ENCODE measurements around the gene ASTN2.

ASTN2 gene

DNA sequence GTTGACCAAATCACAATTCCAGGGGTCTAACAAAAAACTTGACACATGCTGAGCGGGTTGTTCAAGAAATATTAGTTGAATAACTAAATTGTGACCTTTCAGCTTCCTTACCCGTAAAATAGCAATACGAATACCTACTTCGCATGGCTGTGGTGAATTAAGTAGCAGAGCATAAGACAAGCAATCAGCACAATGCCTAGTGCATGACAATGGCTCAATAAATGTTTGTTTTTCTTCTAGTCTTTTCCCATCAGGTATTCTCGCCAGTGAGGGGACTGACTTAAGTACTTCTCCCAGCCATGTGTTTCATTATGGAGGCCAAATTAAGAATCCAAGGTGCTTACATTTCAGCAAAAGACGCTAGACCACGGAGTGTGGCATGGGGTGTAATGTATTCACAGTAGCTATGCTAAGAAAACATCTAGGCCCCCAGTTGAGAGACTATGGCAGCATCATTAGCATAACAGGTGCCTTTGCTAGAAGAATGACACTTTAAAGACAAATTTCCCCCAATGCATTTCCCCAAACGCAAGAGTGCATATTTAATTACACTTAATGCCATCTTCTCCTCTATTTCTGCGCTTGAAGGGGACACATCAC is 145.9 kb downstream of the ASTN2 start:
- DNase-seq (no peak), ATAC-seq (replicated peaks) (no peak)
- Mint-ChIP-seq H3K4me3 (no peak overlapping the region), H3K9me3 (peaks cover 0 to 8% of the 10 kb centered on the region in 2 donors), H3K36me3 (ENCODE audit: insufficient read depth) (no peaks in the 10 kb centered on the region), H3K4me1 (ENCODE audit: low read depth in 2 of 2) (no peaks in the 10 kb centered on the region), H3K27ac (no peak overlapping the region), H3K27me3 (no peaks in the 10 kb centered on the region)

DNA sequence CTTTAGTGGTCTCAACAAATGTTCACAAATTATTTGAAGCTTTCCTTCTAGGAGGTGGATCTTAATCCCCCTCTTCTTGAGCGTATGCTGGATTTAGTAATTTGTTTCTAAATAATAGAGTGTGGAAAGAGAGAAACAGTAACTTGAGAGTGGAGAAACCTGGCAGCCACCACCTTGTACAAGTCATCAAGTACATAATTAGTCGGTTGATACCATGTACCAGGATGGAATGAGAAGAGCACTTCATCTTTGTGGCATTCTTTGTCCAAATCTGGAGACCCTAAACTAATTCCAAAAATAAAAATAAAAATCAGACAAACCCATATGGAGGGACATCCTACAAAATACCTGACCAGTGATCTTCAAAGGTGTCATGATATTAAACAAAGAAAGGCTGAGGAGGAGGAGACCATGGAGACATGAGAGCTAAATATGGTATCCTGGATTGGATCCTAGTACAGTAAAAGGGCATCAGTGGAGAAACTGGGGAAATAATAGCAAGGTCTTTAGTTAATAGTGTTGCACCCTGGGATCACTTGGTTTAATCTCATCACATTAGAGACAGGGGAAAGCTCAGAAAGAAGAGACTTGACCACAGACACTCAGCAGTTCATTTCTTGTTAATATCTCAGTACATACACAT is 147.9 kb downstream of the ASTN2 start:
- Mint-ChIP-seq H3K4me1 (ENCODE audit: low read depth in 2 of 2) (no peaks in the 10 kb centered on the region), H3K27me3 (no peaks in the 10 kb centered on the region), H3K9me3 (peaks cover 3 to 5% of the 10 kb centered on the region in 2 donors), H3K27ac (no peak overlapping the region), H3K4me3 (no peak overlapping the region), H3K36me3 (ENCODE audit: insufficient read depth) (no peaks in the 10 kb centered on the region)
- ATAC-seq (replicated peaks) (no peak), DNase-seq (no peak)

DNA sequence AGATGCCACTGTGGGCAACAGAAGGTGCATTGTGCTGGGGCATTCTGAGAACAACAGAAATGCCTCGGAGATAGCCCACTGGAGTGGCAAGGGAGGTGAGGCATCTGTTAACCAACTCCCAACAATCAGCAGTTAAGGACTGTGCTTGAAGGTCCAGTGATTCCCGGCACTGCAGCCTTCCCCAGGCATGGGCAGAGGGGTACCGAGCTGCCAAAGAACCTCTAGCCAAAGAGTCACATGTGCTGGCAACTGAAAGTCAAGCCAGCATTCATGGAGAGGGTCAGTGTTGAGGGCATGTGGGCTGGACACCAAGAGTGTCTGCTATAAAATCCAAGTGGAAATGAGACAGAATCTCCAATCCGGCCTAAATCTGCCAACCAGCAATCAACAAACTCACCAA is 149.6 kb downstream of the ASTN2 start:
- ATAC-seq (replicated peaks) (no peak), DNase-seq (no peak)
- no peaks in the 10 kb centered on the region for H3K36me3 Mint-ChIP-seq (ENCODE audit: insufficient read depth)
- H3K27me3 Mint-ChIP-seq: no peaks in the 10 kb centered on the region
- H3K27ac Mint-ChIP-seq: no peak overlapping the region
- H3K9me3 Mint-ChIP-seq: peaks cover 4 to 5% of the 10 kb centered on the region in 2 donors
- no peak overlapping the region for H3K4me3 Mint-ChIP-seq
- no peaks in the 10 kb centered on the region for H3K4me1 Mint-ChIP-seq (ENCODE audit: low read depth in 2 of 2)

DNA sequence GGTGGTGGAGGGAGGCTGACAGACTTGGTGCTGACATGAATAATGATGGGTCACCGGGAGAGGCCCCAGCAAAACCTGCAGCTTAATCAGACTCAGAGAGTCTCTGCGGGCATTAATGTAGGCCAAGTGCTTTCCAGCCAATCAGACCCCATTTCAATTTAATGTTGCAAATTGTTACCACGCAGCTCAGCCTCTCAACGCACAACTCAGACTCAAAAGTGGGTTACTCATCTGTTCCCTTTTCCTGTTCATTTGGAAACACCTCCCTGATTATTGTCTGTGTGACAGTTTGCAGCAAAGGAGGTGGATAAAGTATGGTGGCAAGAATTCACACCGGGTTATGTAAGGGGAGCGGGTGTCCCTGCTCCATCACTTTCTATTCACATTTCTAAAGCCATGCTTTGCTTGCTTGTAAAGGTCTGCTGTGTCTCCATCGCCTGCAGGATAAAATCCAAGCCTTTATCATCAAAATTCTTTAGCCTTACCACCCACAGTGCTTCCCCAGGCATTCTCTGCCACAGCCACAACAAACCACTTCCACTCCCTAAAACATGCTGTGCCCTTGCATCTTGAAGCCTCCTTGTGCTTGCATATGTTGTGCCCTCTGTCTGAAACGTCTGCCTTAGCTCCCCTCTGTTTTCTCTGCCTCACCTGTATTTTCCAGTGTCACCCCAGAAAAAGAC is 156.5 kb downstream of the ASTN2 start:
- ATAC-seq (replicated peaks) (no peak), DNase-seq (no peak)
- H3K27ac Mint-ChIP-seq: no peak overlapping the region
- H3K27me3 Mint-ChIP-seq: no peaks in the 10 kb centered on the region
- H3K4me1 Mint-ChIP-seq (ENCODE audit: low read depth in 2 of 2): no peaks in the 10 kb centered on the region
- H3K9me3 Mint-ChIP-seq: peaks cover 3 to 16% of the 10 kb centered on the region in 2 donors
- no peak overlapping the region for H3K4me3 Mint-ChIP-seq
- H3K36me3 Mint-ChIP-seq (ENCODE audit: insufficient read depth): no peaks in the 10 kb centered on the region

DNA sequence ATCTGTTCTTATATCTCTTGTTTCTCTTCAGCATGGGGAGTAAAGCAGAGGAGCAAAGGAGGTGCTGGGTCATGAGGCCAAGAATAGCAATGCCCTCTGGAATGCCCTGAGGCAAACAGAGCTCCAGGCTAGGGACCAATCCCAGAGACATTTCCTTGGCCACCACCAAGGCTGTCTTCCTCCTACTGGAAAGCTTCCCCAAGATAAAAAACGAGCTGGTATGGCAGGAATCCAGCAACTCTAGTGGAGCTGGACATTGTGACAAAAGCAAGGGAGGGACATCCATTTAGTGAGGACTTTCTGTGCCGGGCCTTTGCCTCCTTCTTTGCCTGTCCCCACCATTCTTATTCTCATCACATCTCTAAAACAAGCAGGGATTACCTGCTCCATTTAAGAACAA is 161.6 kb downstream of the ASTN2 start:
- H3K27me3 Mint-ChIP-seq: no peaks in the 10 kb centered on the region
- H3K9me3 Mint-ChIP-seq: peaks cover 4 to 27% of the 10 kb centered on the region in 2 donors
- no peaks in the 10 kb centered on the region for H3K4me1 Mint-ChIP-seq (ENCODE audit: low read depth in 2 of 2)
- ATAC-seq (replicated peaks): no peak
- H3K27ac Mint-ChIP-seq: no peak overlapping the region
- H3K4me3 Mint-ChIP-seq: no peak overlapping the region
- no peaks in the 10 kb centered on the region for H3K36me3 Mint-ChIP-seq (ENCODE audit: insufficient read depth)
- DNase-seq: no peak

DNA sequence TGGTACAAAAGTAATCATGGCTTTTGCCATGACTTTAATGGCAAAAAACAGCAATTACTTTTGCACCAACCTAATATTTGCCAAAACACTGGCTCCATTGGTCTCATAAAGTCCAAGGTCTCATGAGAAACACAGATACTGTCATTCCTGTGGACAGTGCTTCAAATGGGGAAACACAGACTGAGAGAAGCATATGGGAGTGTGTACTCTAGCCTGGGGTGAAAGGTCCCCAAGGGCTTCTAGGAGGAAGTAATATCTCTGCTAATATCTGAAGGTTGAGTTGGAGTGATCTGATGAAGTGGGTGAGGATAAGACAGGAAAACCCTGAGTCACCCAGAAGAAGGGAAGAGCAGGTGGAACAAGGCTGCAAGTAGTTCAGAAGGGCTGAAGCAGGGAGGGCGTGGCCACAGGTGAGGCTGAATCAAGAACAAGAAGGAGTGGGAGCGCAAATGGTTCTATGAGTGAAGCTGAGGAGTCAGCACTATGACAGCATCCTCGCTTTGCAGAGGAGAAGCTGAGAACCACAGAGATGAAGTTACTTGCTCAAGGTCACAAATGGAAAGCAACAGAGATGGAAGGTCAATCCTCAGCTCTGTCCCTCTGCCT is 164.1 kb downstream of the ASTN2 start:
- ATAC-seq (replicated peaks) (no peak), DNase-seq (no peak)
- no peaks in the 10 kb centered on the region for H3K27me3 Mint-ChIP-seq
- H3K4me3 Mint-ChIP-seq: no peak overlapping the region
- no peak overlapping the region for H3K27ac Mint-ChIP-seq
- H3K4me1 Mint-ChIP-seq (ENCODE audit: low read depth in 2 of 2): no peaks in the 10 kb centered on the region
- H3K36me3 Mint-ChIP-seq (ENCODE audit: insufficient read depth): no peaks in the 10 kb centered on the region
- H3K9me3 Mint-ChIP-seq: peaks cover 4 to 26% of the 10 kb centered on the region in 2 donors

DNA sequence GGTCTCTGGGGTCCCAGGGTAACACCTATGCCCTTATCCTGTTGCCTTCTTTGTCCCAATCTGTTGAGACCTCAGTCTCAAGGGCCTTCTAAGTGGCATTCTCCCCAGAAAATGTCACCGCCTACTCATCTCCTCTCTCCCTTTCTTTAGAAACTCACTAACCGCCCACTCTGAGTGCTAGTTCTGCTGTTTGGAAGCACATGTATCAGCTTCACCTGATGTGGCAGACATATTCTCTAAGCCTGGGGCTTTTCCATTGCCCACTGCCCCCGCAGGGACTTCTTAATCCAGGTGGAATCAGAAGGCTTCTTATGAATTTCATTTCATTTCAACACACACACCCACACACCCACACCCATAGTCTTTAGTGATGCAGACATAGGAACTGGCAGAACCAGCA is 165.1 kb downstream of the ASTN2 start:
- H3K9me3 Mint-ChIP-seq: peaks cover 4 to 20% of the 10 kb centered on the region in 2 donors
- H3K27ac Mint-ChIP-seq: no peak overlapping the region
- no peak overlapping the region for H3K4me3 Mint-ChIP-seq
- no peaks in the 10 kb centered on the region for H3K36me3 Mint-ChIP-seq (ENCODE audit: insufficient read depth)
- DNase-seq (no peak), ATAC-seq (replicated peaks) (no peak)
- H3K27me3 Mint-ChIP-seq: no peaks in the 10 kb centered on the region
- H3K4me1 Mint-ChIP-seq (ENCODE audit: low read depth in 2 of 2): no peaks in the 10 kb centered on the region

DNA sequence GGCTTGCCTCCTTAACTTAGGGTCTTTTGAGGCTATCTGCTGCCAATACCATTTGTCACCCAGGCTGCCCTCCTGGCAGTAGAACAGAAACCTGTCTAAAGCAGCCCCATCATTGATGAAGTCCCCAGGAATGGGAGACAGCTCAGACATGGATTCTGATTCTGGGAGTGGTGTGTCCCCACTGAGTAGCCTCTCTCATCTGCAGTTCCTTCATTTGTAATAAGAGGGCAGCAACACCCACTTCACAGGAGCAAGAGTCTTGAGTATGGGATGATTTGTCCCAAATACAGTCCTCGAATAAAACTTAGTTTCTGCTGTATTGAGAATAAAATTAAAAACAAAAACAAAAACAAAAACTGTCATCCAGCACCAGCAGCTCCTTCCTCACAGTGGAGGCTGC is 167.6 kb downstream of the ASTN2 start:
- peaks cover 6 to 20% of the 10 kb centered on the region in 2 donors for H3K9me3 Mint-ChIP-seq
- H3K27ac Mint-ChIP-seq: no peak overlapping the region
- no peaks in the 10 kb centered on the region for H3K4me1 Mint-ChIP-seq (ENCODE audit: low read depth in 2 of 2)

DNA sequence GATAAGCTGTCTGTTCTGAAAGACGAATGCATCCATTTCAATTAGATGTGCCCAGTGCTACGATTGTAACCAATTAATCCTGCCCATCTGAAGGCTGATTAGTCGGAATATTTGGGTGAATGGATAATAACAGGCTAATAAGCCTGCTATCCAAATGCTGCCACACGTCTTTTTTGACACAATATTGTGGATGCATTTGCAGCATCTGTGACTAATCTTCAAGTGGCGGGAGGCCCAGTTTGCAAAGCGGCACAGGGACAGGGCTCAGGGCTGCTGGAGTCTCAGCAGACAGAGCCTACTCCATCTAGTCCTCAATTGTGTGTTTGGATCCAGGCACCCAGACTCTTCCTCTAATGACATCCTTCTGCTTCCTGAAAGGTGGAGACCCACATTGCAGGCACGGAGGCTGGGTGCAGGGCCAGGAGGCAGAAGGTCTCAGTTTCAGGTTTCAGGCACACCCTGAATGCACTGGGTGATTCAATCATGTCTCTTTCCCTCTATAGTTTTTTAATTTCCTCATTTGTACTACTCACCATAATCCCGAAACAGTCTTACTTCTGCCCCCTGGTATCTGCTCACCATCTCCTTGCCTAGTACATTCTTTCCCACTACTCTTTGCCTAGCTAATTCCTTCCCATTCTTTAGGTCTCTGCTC is 169.6 kb downstream of the ASTN2 start:
- Mint-ChIP-seq H3K27ac (no peak overlapping the region), H3K9me3 (peaks cover 5 to 7% of the 10 kb centered on the region in 2 donors), H3K4me3 (no peak overlapping the region), H3K27me3 (no peaks in the 10 kb centered on the region), H3K36me3 (ENCODE audit: insufficient read depth) (no peaks in the 10 kb centered on the region), H3K4me1 (ENCODE audit: low read depth in 2 of 2) (no peaks in the 10 kb centered on the region)
- DNase-seq (no peak), ATAC-seq (replicated peaks) (no peak)

More for the DNA sequence above, 167.6 kb downstream of the ASTN2 start:
- H3K4me3 Mint-ChIP-seq: no peak overlapping the region
- DNase-seq (no peak), ATAC-seq (replicated peaks) (no peak)
- H3K36me3 Mint-ChIP-seq (ENCODE audit: insufficient read depth): no peaks in the 10 kb centered on the region
- H3K27me3 Mint-ChIP-seq: no peaks in the 10 kb centered on the region

DNA sequence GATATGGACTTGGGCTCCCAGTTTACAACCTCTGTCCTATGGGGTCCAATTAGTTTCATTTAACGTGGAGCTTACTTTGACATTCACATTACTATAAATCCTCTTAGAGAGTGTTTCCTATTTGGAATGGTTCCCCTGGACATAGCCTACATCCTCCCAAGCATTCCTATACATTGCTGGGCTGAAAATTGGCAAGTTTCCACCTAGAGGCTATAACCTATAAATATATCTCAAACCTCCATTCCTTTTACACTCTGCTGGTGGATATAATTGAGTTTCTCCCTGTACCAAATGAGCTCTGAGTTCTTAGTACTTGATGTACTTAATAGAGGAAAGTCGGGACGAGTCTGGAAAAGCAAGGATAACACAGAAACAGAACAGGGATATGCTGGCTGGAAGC is 172.8 kb downstream of the ASTN2 start:
- Mint-ChIP-seq H3K36me3 (ENCODE audit: insufficient read depth) (no peaks in the 10 kb centered on the region), H3K27me3 (no peaks in the 10 kb centered on the region), H3K4me3 (no peak overlapping the region), H3K9me3 (peaks cover 8% of the 10 kb centered on the region in 2 donors), H3K4me1 (ENCODE audit: low read depth in 2 of 2) (no peaks in the 10 kb centered on the region), H3K27ac (no peak overlapping the region)
- ATAC-seq (replicated peaks) (no peak), DNase-seq (no peak)

DNA sequence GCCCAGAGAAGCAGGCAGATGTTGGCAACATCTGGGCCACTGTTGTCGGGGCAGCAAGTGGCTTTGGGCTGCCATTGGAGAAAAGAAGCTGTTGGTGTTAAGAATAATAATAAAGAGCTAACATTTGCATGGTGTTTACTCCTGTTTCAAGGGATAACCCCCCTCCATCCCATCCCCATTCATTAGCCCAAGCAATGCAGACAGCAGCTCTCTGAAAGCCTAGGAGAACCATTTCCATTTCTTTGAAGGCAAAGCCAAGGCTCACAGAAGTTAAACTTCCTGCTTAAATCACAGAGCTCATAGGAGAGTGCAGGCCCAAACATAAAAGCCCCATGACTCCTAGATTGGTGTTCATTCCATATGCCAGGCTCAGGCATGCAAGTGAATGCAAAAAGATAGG is 175.4 kb downstream of the ASTN2 start:
- Mint-ChIP-seq H3K4me1 (ENCODE audit: low read depth in 2 of 2) (no peaks in the 10 kb centered on the region), H3K27me3 (no peaks in the 10 kb centered on the region), H3K36me3 (ENCODE audit: insufficient read depth) (no peaks in the 10 kb centered on the region), H3K27ac (no peak overlapping the region), H3K4me3 (no peak overlapping the region), H3K9me3 (peaks cover 8 to 10% of the 10 kb centered on the region in 2 donors)
- no peak for DNase-seq
- no peak for ATAC-seq (replicated peaks)

DNA sequence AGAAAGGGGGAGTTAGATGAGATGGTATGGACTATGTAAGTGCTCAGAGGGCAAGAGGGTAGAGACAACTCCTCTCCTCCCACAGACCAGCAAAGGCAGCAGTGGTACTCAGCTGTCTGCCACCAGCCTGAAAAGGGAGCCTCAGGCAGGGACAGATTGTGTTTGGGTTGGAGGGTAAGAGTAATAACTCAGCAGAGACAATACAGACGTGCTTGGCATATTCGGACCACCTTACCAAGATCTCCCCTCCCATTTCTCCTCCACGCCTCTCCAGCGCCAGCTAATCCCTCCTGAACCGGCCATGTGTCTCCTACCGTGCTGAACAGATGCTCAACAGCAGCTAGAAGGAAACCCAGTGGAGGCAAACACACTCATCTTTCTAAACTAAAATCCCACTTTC is 180.8 kb downstream of the ASTN2 start:
- Mint-ChIP-seq H3K27me3 (peaks cover 0 to 4% of the 10 kb centered on the region in 2 donors), H3K4me3 (no peak overlapping the region), H3K36me3 (ENCODE audit: insufficient read depth) (no peaks in the 10 kb centered on the region), H3K27ac (no peak overlapping the region), H3K9me3 (peaks cover 6 to 7% of the 10 kb centered on the region in 2 donors), H3K4me1 (ENCODE audit: low read depth in 2 of 2) (no peaks in the 10 kb centered on the region)
- DNase-seq (no peak), ATAC-seq (replicated peaks) (no peak)

DNA sequence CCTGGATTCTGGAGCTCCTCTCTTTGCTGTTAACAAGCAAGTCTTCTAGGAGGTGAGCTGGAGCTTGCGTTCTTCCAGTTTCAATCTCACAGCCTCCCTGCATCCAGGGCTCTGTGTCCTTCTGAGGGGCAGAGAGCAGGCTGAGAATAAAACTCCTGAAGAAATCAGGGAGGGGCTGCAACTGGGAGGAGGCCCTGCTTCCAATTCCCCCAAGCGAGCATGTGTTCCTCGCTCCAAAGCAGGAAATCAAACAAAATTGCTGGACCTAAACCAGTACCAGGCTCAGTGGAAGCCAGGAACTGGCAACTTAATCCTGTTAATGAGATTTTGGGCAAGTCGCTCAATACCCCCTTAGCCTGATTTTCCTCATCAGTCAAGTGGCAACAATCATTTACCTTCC is 181.8 kb downstream of the ASTN2 start:
- DNase-seq: no peak
- H3K27me3 Mint-ChIP-seq: peaks cover 0 to 4% of the 10 kb centered on the region in 2 donors
- peaks cover 6 to 7% of the 10 kb centered on the region in 2 donors for H3K9me3 Mint-ChIP-seq
- H3K4me3 Mint-ChIP-seq: no peak overlapping the region
- H3K36me3 Mint-ChIP-seq (ENCODE audit: insufficient read depth): no peaks in the 10 kb centered on the region
- ATAC-seq (replicated peaks): no peak
- no peaks in the 10 kb centered on the region for H3K4me1 Mint-ChIP-seq (ENCODE audit: low read depth in 2 of 2)
- H3K27ac Mint-ChIP-seq: no peak overlapping the region
